Measurements from ENCODE around the gene ELF2.

GRCh38 chr4:139092271-139092670 is 84.7 kb downstream of the ELF2 start:
- TF ChIP-seq CTCF (IDR thresholded peaks at IDR 0.05) (no peak), POLR2A (IDR thresholded peaks at IDR 0.05) (no peak)
